ENCODE measurements around the gene RAC2. TPM values are rescaled to one million over a fixed set of nuclear protein-coding genes. Genes with fewer than 3 reads are reported as not detected.

The RAC2 gene
- total RNA-seq, 1 experiment from 2014 or later: 90.5 TPM

GRCh38 chr22:37258005-37258752, 14.1 kb upstream of the RAC2 start:
- Histone ChIP-seq H3K27ac (no peak overlapping the region), H3K4me2 (no peak overlapping the region), H3K4me3 (no peak overlapping the region), H2AFZ (no peak overlapping the region), H3K36me3 (ENCODE audit: low read depth) (no peaks in the 10 kb centered on the region), H3K79me2 (ENCODE audit: low read depth) (no peaks in the 10 kb centered on the region), H3K9me2 (ENCODE audit: insufficient read depth) (no peaks in the 10 kb centered on the region), H3K27me3 (ENCODE audit: insufficient read depth, low read depth) (no peaks in the 10 kb centered on the region), H3K4me1 (replicated peaks; ENCODE audit: insufficient read depth) (peaks cover 45% of the 10 kb centered on the region), H3F3A (ENCODE audit: insufficient read depth, low read depth) (peaks cover 23% of the 10 kb centered on the region), H3K9me3 (ENCODE audit: insufficient read depth, low read depth) (no peaks in the 10 kb centered on the region), H4K20me1 (ENCODE audit: insufficient read depth) (no peaks in the 10 kb centered on the region)
- no TSS peak for BruUV-seq (replicated peaks)
- intact Hi-C loops (cut with micrococcal nuclease; ENCODE audit: unreplicated experiment): loop anchor here (5.0 to 10.0 kb wide), 3 partner anchors 181 to 711 kb away; no protein-coding TSS in a partner anchor
- POLR2A ChIA-PET (ENCODE audit: unreplicated experiment): no interaction called here
- DNase-seq: no peak
- CTCF ChIA-PET: interaction anchor here (0.6 to 1.5 kb wide), 3 partner anchors 14 to 334 kb away, joined by 6 to 8 read pairs (median 7); no protein-coding TSS in a partner anchor
- TF ChIP-seq EZH2 (IDR thresholded peaks at IDR 0.05; ENCODE audit: low read depth) (no peak), CTCF (conservative IDR thresholded peaks at IDR 0.05) (no peak)

GRCh38 chr22:37256075-37256726, 12.1 kb upstream of the RAC2 start:
- Histone ChIP-seq H3K36me3 (ENCODE audit: low read depth) (no peaks in the 10 kb centered on the region), H3K4me2 (no peak overlapping the region), H3K4me3 (no peak overlapping the region), H2AFZ (no peak overlapping the region), H4K20me1 (ENCODE audit: insufficient read depth) (no peaks in the 10 kb centered on the region), H3F3A (ENCODE audit: insufficient read depth, low read depth) (peaks cover 32% of the 10 kb centered on the region), H3K79me2 (ENCODE audit: low read depth) (no peaks in the 10 kb centered on the region), H3K9me2 (ENCODE audit: insufficient read depth) (no peaks in the 10 kb centered on the region), H3K9me3 (ENCODE audit: insufficient read depth, low read depth) (no peaks in the 10 kb centered on the region), H3K4me1 (replicated peaks; ENCODE audit: insufficient read depth) (peaks cover 45% of the 10 kb centered on the region), H3K27me3 (ENCODE audit: insufficient read depth, low read depth) (no peaks in the 10 kb centered on the region), H3K27ac (no peak overlapping the region)
- ChIA-PET POLR2A (ENCODE audit: unreplicated experiment) (no interaction called here), CTCF (no interaction called here)
- intact Hi-C loops (cut with micrococcal nuclease; ENCODE audit: unreplicated experiment): loop anchor here (5.0 to 10.0 kb wide), 3 partner anchors 179 to 709 kb away; no protein-coding TSS in a partner anchor
- no peak for DNase-seq
- TF ChIP-seq EZH2 (IDR thresholded peaks at IDR 0.05; ENCODE audit: low read depth) (no peak), CTCF (conservative IDR thresholded peaks at IDR 0.05) (no peak)
- BruUV-seq (replicated peaks): no TSS peak

GRCh38 chr22:37255558-37256006, 11.5 kb upstream of the RAC2 start:
- Histone ChIP-seq H3F3A (ENCODE audit: insufficient read depth, low read depth) (peaks cover 32% of the 10 kb centered on the region), H3K9me3 (ENCODE audit: insufficient read depth, low read depth) (no peaks in the 10 kb centered on the region), H3K4me1 (replicated peaks; ENCODE audit: insufficient read depth) (peaks cover 45% of the 10 kb centered on the region), H3K27ac (no peak overlapping the region; the same call in 1 of the 2 replicates), H4K20me1 (ENCODE audit: insufficient read depth) (no peaks in the 10 kb centered on the region), H3K27me3 (ENCODE audit: insufficient read depth, low read depth) (no peaks in the 10 kb centered on the region), H3K9me2 (ENCODE audit: insufficient read depth) (no peaks in the 10 kb centered on the region), H3K36me3 (ENCODE audit: low read depth) (no peaks in the 10 kb centered on the region), H3K4me2 (peak overlapping the region; percentile 56), H3K4me3 (no peak overlapping the region), H2AFZ (no peak overlapping the region), H3K79me2 (ENCODE audit: low read depth) (no peaks in the 10 kb centered on the region)
- no TSS peak for BruUV-seq (replicated peaks)
- intact Hi-C loops (cut with micrococcal nuclease; ENCODE audit: unreplicated experiment): loop anchor here (2.0 to 10.0 kb wide), 4 partner anchors 25 to 708 kb away; no protein-coding TSS in a partner anchor
- ChIA-PET CTCF (no interaction called here), POLR2A (ENCODE audit: unreplicated experiment) (no interaction called here)
- DNase-seq: no peak
- TF ChIP-seq CTCF (conservative IDR thresholded peaks at IDR 0.05) (no peak), EZH2 (IDR thresholded peaks at IDR 0.05; ENCODE audit: low read depth) (no peak)
